ENCODE results near the gene TAB2. TPM values are rescaled to one million over a fixed set of nuclear protein-coding genes. Genes with fewer than 3 reads are reported as not detected.

The TAB2 gene
- total and polyA plus RNA-seq, 7 donors = 35.9 to 86.0 (median 56.5) TPM

DNA sequence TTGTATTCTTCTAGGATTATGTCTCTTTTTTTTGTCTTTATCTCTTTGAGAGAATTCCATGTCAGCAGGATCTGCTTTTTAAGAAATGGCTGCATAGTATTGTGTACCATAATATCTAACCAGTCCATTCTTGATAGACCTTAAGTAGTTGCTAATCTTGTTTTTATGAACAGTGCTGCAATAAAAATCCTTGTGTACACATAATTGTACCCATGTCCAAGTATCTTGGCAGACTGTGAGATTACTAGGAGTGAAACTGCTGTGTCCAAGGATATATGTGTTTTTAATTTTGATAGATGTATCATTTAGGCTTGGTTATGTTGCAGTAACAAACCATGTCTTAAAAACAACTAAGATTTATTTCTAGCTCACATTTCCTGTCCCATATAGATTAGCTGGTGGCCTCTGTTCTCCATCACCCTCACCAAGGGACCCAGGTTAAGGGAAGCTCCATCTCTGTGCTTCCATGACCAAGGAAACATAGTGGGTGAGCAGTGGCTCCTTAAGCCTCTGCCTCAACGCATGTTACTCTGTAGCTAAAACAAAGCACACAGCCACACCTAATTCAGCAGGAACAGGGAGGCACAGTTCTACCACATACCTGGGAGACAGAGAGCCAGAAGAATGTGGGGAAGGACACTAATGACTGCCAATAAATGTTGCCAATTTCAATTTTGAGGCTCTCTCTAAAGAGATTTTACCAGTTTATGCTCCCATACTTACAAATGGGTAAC lies 70.4 kb downstream of the TAB2 start:
- intact Hi-C loops (cut with DNase I) = loop anchor here in 1 of 2 donors (5.0 kb wide), 1 partner anchor 36 kb away; no protein-coding TSS in a partner anchor
- Histone ChIP-seq H3K27ac (no peak overlapping the region), H3K9me3 (no peaks in the 10 kb centered on the region), H3K4me1 (peaks cover 17% of the 10 kb centered on the region), H3K4me3 (no peak overlapping the region), H3K36me3 (ENCODE audit: insufficient read depth in 1 of 2, low read depth in 1 of 2) (no peaks in the 10 kb centered on the region), H3K27me3 (ENCODE audit: insufficient read depth in 3 of 3, low read length in 2 of 3) (no peaks in the 10 kb centered on the region)
- ATAC-seq (no peak), DNase-seq (no peak)
- 75 to 80% (median 77%) methylated on average over 1 of the region's 1 CpG for WGBS, 3 donors
- TF ChIP-seq, protein P1, sequence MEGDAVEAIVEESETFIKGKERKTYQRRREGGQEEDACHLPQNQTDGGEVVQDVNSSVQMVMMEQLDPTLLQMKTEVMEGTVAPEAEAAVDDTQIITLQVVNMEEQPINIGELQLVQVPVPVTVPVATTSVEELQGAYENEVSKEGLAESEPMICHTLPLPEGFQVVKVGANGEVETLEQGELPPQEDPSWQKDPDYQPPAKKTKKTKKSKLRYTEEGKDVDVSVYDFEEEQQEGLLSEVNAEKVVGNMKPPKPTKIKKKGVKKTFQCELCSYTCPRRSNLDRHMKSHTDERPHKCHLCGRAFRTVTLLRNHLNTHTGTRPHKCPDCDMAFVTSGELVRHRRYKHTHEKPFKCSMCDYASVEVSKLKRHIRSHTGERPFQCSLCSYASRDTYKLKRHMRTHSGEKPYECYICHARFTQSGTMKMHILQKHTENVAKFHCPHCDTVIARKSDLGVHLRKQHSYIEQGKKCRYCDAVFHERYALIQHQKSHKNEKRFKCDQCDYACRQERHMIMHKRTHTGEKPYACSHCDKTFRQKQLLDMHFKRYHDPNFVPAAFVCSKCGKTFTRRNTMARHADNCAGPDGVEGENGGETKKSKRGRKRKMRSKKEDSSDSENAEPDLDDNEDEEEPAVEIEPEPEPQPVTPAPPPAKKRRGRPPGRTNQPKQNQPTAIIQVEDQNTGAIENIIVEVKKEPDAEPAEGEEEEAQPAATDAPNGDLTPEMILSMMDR (IDR thresholded peaks at IDR 0.05) = no peak

DNA sequence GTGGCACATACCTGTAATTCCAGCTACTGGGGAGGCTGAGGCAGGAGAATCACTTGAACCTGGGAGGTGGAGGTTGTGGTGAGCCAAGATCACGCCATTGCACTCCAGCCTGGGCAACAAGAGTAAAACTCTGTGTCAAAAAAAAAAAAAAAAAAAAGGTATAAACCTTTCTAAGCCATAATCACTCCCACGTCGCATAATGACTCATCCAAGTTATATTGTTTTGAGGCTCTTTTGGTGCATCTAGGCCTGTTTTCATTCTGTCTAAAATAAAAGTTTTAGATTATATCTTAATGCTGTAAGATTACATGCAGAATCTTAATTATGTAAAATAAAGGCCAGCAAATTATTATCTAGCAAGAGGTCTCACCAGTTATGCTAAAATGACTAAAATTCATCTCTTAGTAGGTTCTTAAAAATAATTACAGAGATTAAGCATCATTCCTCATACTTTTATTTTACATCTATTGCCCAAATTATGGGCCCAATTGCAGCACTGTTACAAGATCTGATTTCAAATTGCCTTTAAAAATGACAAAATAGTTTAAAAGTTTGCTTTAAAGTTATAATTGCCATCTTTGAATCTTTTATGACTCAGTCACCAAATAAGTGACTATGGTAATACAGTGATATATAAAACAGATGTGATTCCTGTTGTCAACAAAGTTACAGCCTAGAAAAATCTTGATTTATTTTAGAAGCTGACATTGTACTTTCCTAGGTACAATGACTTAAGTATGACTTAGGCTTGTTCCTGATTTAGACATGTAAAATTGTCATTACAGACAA lies 72.2 kb downstream of the TAB2 start:
- Histone ChIP-seq H3K36me3 (ENCODE audit: insufficient read depth in 1 of 2, low read depth in 1 of 2) (no peaks in the 10 kb centered on the region), H3K4me3 (no peak overlapping the region), H3K27ac (no peak overlapping the region), H3K27me3 (ENCODE audit: insufficient read depth in 3 of 3, low read length in 2 of 3) (no peaks in the 10 kb centered on the region), H3K4me1 (peaks cover 17% of the 10 kb centered on the region), H3K9me3 (no peaks in the 10 kb centered on the region)
- DNase-seq = no peak
- 92 to 98% (median 96%) methylated on average over 3 of the region's 3 CpGs for WGBS, 3 donors
- TF ChIP-seq, protein P1 (IDR thresholded peaks at IDR 0.05) = no peak
- intact Hi-C loops (cut with DNase I) = loop anchor here in 1 of 2 donors (5.0 kb wide), 1 partner anchor 37 kb away; no protein-coding TSS in a partner anchor
- ATAC-seq = peak in 1 of 4 donors; percentile 42

DNA sequence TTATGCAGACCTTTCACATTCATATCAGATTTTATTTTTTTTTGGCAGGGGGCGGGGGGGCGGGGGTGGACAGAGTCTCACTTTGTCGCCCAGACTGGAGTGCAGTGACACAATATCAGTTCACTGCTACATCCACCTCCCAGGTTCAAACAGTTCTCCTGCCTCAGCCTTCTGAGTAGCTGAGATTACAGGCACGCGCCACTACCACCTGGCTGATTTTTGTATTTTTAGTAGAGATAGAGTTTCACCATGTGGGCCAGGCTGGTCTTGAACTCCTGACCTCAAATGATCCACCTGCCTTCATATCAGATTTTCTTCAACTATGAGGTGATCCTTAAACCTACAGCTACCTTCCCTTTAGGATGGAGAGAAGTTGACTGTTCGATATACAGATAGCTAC lies 74.6 kb downstream of the TAB2 start:
- DNase-seq (no peak), ATAC-seq (peak in 3 of 4 donors; percentile 32 to 59 (median 48))
- H3K4me1 ChIP-seq = peaks cover 14% of the 10 kb centered on the region

DNA sequence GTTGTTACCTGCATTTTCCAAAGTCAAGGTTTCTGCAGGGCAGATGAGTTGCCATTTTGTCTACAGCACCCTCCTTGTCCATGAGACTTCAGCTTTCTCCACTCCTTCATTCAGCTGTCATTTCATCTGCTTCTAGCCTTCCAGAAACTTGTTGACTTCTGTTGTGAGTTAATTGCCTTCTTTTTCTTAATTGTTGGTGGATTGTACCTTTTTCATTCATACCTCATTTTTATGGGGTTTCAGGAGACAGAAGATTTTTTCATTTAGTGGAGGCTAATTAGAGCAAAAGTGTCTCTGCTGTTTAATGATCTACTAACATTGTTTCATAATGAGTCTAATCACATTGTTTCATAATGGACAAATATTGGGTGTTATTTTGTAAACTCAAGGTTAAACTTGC lies 75.0 kb downstream of the TAB2 start:
- Histone ChIP-seq H3K9me3 (no peaks in the 10 kb centered on the region), H3K4me1 (peaks cover 12% of the 10 kb centered on the region), H3K27ac (no peak overlapping the region), H3K36me3 (ENCODE audit: insufficient read depth in 1 of 2, low read depth in 1 of 2) (peaks cover 0 to 8% of the 10 kb centered on the region in 2 donors), H3K27me3 (ENCODE audit: insufficient read depth in 3 of 3, low read length in 2 of 3) (no peaks in the 10 kb centered on the region), H3K4me3 (no peak overlapping the region)
- no peak for ATAC-seq
- DNase-seq = no peak
- TF ChIP-seq, protein P1 (IDR thresholded peaks at IDR 0.05) = no peak
- intact Hi-C loops (cut with DNase I) = no loop called here

More for the DNA sequence above, 74.6 kb downstream of the TAB2 start:
- H3K36me3 ChIP-seq (ENCODE audit: insufficient read depth in 1 of 2, low read depth in 1 of 2) = peaks cover 0 to 5% of the 10 kb centered on the region in 2 donors
- no peak overlapping the region for H3K27ac ChIP-seq
- no peaks in the 10 kb centered on the region for H3K27me3 ChIP-seq (ENCODE audit: insufficient read depth in 3 of 3, low read length in 2 of 3)
- no peak overlapping the region for H3K4me3 ChIP-seq
- intact Hi-C loops (cut with DNase I) = no loop called here
- 57 to 81% (median 61%) methylated on average over 6 of the region's 6 CpGs for WGBS, 3 donors
- TF ChIP-seq, protein P1 (IDR thresholded peaks at IDR 0.05) = no peak
- no peaks in the 10 kb centered on the region for H3K9me3 ChIP-seq
